LHCN-M2 (cell line): ENCODE results near the gene TRMT1. TPM values are rescaled to one million over a fixed set of nuclear protein-coding genes. Genes with fewer than 3 reads are reported as not detected.
A peak's percentile ranks its signal among the peaks of the same experiment; 100 is the strongest.
"Not testable (repeated sequence)": the region's sequence is repeated elsewhere in the genome, so short reads cannot be mapped to it uniquely, and the experiment has no call there.

Experiments
- DNase-seq: peaks from one replicate; pipeline ENCODE4 v3.0.0-alpha.2; 2012; ENCODE audit warnings: low read depth
- polyA plus RNA-seq: library from polyadenylated mRNA; unstranded; fragments of >200 nt; gene quantifications from one replicate; pipeline ENCODE4 v1.2.1, GENCODE V29; 2012; ENCODE audit warnings: missing spikeins
- total RNA-seq: library from RNA; depleted of rRNA; stranded (reverse); fragments of >200 nt; gene quantifications from 2 replicates; pipeline ENCODE4 v1.2.3, GENCODE V29; 2014; rRNA removed

Gene TRMT1
- 39.6 and 40.0 TPM in 2 replicates for total RNA-seq
- 19.9 TPM for polyA plus RNA-seq

DNA sequence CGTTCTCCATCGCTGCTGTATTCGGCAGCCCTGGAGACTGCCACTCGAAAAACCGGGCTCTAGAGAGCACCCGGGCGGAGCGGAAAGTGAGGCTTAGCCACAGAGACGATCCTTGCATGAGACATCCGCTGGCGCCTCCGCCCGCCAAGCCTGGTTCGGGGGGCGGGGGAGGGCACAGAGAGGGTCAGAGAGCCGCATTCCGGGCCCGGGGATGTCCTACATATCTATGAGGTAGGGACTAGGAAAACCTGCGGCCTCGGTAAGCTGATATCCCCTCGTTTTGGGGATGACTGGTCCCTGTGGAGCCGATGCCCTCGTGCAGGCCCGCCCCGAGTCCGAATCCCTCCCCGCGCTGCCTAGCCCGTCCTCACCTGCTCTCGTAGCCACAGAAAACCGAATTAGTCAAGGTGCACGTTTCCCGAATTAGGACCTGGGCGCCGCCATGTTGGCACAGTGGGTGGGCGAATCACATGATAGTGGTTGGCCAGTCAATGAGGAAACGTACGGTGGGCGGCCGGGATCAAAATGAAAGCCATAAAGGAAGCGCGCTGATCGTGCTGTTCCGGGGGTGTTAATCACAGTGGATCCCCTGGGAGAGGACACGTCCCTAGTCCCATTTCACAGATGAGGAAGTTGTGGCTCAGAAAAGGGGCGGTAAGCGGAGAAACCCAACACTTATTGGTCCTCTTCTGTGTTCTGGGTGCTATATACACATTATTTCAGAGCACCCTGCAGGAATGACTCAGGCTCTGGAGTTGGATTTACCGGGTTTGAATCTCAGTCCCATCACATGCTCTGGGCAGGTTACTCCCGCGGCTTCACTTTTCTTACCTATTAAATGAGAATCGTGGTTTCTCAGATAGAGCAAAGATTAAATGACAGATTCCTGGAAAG is at the start of gene TRMT1:
TRMT1 (minus strand) TSS at position 459 of the 894 bp plus-strand sequence; CDS start at position 118, 341 bp downstream.
- peak; percentile 93 for DNase-seq

DNA sequence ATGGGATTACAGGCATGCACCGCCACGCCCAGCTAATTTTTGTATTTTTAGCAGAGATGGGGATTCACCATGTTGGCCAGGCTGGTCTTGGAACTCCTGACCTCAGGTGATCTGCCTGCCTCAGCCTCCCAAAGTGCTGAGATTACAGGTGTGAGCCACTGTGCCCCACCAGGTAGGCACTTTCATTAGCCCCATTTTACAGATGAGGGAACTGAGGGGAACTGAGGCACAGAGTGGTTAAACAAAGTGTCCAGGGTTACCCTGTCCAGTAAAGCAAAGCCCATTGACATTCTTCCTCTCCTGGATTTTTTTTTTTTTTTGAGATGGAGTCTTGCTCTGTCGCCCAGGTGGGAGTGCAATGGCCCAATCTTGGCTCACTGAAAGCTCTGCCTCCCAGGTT is 49.6 kb upstream of the TRMT1 start:
- not testable (repeated sequence) for DNase-seq

DNA sequence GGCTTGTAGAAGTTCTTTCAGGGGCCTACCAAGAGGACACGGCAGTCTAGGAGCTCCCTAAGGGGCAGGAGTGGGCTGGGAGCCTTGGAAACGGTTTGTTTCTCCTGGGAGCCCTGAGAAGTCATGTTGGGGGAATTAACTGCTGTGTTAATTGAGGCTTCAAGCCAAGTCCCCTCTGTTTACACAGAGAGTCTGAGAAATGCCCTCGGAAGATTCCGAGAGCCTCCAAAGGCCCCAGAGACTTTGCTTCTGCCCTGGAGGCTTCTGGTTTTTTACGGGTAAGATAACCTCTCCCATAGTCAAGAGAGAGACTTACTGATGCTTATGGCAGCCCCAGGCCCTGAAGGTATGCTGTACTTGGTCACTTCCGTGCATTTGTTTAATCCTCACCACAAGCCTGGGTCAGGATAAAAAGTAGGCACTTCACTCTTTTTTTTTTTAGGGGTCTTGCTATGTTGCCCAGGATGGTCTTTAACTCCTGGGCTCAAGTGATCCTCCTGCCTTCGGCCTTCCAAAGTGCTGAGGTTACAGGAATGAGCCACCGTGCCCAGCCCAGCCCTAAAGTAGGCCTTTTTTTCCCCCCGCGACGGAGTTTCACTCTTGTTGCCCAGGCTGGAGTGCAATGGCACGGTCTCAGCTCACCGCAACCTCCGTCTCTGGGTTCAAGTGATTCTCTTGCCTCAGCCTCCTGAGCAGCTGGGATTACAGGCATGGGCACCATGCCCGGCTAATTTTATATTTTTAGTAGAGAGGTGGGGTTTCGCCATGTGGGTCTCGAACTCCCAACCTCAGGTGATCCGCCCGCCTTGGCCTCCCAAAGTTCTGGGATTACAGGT is 48.8 kb upstream of the TRMT1 start:
- DNase-seq, result no peak

DNA sequence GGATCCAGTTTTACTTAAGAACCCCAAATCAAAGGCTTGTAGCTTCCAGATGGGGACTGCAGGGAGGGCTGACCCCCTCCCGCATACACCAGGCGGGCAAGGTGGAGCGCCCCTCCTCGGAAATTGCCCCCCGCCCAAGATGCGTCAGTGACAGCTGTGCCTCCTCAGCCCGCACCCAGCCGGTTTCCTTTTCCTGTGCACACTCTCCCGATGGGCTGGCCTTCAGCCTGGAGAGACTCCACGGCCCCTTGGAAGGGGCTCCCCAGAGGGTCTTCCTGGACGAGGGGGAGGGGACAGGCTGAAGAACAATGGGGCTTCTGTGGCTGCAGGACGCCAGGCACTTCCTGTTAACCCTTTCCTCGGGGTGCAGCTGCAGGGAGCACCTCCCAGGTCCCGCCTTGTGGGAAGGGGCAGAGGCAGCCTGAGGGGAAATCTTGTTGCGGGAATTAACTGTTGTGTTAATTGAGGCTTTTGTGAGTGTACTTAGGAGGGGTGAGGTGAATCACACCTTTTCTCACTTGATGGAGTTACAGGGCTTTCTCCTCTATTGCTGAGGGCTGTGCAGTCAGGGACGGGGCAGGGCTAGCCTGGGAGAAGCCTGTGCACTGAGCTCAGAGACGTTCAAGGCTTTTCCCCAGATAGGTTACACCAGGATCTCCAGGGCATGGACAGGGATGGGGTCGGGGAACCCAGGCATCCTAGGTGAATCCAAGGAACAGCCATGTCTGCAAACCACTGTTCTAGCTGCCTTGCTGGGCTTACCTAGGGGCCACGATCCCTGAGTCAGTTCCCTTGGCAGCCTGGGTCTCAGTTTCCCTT is 48.0 kb upstream of the TRMT1 start:
- peak; percentile 64 for DNase-seq

DNA sequence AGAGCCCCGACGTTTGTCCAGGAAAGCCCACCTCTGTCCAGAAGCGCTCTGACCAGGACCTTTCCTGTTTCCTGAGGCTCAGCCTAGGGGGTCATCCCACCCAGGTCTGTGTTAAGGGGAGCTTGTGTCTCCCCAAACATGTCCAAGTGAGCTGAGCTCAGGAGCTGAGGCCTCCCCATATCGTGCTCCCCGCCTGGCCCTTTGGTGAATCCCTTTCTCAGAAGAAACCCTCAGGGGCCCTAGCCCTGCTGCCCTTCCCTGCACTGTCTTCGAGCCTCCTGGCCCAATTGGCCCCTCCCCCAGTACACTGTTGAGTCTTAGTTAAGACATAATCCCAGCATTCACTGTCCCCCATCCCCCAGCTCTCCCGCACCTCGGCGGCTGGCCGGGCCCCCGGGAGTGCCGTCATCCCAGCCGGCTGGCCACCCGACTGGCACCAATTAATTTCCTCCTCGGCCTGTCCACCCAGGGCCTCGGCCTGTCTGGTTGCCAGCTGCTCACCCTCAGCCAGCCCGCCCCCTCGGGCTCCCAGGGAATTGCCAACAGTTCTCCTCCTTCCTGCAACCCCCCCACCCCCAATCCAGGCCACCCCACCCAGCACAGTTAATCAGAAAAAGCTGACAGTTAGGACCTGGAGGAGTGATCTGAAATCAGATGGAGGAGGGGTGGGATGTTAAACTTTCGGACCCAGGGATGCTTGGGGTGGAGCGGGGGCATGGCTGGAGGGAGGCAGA is 47.2 kb upstream of the TRMT1 start:
- peak; percentile 85 for DNase-seq

DNA sequence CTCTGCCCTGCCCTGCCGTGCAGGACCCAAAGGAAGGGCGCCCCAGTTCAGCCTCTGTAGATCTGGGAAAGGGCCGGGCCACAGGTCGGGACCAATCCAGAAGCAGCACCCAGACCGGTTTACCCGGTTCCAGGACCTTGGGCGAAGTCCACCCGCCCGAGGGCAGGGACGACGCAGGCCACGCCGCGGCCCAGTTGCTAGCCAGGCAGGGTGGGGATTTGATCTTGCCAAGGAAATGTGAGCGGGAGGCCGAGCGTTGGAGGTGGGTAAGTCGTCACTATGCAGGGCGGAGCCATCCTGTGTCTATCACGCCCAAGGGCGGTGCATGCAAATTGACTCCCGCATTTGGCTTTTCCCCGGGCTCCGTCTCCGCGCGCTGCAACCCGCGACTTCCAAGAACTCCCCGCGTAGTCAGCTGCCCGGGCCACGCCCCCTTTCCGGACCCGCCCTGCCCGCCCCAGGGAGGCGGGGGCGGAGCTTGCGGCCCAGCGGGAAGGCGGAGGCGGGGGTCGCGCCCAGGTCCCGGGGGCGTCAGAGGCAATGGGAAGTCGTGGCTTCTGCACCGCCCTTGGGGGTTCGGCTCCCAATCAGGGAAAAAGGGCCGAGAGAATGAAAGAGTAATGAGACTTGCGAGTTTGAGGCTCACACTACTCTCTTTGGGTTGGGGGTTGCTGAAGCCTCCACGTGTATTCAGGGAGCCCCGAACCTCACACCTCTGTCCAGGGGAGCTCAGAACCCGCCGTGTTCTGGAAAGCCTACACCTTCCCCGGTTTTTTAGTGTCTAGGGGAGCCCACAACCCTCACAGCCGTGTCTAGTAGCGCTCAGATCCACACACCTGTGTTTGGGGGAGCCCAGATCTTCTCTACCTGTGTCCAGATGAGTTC is 46.4 kb upstream of the TRMT1 start:
- DNase-seq, result peak; percentile 91

DNA sequence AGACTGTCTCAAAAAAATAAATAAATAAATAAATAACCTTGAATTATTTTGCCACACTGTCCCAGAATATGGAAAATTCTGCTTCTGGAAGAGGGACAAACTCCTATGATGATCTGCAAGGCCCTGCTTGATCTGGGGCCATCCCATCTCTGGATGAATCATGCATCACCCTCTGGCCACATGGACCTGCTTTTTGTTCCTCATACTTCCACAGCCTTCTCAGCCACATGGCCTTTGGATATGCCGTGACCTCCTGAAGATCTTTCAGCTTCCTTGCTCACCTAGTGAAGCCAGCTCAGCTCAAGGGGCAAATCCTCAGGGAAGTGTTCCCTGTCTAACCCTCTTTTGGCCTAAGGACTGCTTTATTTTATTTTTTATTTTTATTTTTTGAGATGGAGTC is 44.0 kb upstream of the TRMT1 start:
- no peak for DNase-seq

DNA sequence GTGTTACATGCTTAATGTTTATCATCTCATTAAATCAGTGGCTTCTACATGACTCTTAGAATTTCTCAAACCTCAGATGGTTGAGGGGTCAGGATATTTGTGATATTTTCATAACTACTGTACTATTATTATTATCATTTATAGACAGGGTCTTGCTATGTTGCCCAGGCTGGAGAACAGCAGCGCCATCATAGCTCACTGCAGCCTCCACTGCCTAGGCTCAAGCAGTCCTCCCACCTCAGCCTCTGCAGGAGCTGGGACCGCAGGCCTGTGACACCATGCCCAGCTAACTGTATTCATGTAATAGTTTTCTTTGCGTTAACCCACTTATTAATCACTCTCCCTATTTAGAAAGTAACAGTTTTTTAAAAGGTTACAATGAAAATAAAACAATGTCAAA is 43.2 kb upstream of the TRMT1 start:
- DNase-seq, result no peak

DNA sequence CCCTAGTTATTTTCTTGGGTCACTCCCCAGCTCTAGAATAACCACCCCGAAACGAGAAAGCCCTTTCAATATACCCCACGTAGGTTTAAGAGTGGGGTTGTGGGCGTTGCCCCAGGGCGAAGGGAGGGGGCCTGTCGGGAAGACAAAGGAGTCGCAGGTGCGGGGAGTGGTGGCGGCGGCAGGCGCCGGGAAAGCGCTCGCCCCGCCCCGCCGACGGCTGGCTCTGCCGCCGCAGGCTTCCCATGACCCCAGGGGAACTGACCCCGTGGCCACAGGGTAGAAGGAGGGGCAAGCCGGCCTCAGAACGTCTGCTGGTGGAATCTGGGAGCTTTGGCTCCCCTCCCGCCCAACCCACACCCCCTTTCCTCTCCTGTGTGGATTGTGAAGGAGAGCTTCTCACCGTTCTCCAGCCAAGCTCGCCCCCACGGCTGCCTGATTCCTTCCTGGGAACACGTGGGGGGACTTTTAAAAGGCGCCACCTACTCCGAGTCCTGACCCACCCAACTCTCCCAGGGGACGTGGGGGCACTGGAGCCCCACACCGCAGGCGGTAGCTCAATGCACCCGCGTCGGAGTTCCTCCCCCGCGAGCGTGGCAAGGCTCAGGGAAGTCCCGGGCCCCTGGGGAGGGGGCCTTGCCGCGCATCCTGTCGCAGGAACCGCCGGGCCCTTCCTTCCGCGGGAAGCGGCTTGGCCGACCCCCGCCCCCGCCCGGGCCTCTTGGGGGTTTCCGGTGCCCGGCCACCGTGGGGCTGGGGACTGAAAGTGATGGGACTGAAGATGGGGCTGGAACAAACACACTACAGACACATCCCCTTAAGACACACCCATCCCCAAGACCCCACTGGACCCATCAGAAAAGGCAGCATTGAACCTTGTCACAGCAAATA is 39.2 kb upstream of the TRMT1 start:
- peak; percentile 82 for DNase-seq

DNA sequence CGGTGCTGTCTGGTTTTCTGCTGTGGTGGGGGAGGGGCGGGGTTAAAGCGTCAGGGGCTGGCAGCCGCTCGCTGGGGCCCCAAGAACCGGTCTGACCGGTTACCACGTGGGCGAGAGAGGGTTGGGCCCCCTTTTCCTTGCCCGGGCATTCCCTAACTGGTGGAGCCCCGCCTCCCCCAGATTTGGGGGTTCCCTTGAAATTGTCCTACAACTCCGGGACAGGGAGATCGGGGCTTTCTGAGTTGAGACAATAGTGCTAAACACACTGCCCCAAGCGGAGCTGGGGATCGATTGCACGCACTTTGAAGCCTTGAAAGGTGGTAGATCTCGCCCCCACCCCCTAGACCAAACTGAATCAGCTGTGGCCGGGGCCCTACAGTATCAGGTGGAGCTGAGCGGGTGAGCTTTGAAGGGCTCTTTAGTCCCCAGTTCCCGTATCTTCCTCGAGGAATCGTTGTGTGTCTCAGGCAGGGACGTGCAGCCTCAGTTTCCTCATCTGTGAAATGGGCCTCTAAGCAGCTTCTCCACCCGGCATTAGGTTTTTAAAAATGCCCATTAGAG is 38.5 kb upstream of the TRMT1 start:
- DNase-seq, result peak; percentile 49

DNA sequence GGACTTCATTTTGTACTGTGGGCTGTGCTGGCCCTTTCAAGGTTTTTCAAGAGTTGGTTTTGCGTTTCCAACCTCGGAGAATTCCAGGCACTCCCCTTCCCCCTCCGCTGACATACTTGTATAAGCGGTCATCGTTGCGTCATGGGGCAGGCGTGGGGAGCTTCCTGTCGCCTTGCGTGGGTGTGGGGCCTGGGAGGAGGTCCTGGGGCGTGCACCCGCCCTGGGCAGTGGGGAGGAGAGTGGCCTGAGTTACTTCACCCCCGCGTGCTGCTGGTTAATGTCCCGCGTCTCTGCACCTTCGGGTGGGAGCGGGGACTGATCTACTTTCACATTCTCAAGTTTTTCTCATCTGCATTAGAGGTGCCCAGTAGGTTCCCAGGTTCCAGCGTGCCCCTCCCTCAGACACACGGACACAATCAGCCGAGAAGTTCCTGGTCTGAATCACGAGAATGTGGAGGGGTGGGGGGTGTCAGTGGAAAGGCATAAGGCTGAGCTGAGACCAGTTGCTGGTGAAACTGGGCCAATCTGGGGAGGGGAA is 37.8 kb upstream of the TRMT1 start:
- peak; percentile 87 for DNase-seq

DNA sequence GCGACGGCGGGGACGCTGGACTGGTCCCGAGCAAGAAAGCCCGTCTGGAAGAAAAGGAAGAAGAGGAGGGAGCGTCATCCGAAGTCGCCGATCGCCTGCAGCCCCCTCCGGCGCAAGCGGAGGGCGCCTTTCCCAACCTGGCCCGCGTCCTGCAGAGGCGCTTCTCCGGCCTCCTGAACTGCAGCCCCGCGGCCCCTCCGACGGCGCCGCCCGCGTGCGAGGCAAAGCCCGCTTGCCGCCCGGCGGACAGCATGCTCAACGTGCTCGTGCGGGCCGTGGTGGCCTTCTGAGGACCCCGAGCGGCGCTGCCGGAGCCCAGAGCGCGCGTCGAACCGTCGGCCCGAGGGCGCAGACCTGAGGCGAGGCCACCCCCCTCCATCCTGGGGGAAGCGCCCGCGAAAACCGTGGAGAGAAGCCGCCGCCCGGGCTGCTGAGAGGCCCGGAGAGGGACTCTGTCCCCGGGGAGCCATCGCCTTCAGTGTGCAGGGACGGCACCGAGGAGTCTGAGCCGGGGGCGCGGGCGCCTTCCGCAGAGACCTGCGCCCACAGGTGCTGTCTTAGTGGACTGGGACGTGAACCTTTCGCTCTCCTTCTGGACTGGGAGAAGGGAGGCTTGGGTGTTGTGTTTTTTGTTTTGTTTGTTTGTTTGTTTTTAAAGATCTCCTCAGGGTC is 37.2 kb upstream of the TRMT1 start:
- DNase-seq, result no peak

DNA sequence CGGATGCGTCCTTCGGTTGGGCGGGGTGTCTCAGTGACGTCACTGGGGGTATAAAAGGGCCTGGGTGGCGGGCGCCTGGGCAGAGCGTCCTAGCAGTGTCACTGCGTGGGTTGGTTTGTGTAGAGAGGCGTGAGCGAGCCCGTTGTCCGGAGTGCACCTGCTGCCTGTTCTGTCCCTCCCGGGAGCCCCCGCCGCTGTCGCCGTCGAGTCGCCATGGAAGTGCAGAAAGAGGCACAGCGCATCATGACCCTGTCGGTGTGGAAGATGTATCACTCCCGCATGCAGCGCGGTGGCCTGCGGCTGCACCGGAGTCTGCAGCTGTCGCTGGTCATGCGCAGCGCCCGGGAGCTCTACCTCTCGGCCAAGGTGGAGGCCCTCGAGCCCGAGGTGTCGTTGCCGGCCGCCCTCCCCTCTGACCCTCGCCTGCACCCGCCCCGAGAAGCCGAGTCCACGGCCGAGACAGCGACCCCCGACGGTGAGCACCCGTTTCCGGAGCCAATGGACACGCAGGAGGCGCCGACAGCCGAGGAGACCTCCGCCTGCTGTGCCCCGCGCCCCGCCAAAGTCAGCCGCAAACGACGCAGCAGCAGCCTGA is 36.5 kb upstream of the TRMT1 start:
- peak; percentile 93 for DNase-seq

DNA sequence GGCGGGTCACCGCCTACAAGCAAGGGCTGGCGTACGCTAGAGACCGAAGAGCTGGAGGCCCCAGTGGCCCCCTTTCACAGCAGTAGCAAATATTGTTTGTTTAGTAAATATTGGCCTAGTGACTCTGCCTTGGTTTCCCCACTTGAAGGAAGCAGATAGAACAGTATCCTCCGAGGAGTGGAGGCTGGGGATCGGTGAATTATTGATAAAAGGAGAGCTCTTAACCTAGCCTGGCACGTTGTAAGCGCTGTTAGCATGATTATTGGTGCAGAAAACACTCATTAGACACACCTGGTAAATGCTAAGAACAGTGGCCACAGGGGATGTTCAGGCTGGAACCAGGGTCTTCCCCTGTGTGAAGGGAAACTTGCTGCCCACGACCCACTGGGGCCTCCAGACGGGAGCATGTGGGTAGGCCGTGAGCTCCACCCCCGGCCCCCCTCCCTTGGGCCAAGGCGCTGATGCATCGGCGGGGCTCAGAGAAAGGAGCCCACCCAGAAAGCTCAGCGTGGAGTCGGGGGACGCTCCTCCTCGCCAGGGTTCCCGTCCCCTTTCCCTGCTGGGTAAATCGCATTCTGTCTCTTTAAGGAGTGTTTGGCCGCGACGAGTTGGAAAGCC is 35.9 kb upstream of the TRMT1 start:
- no peak for DNase-seq

DNA sequence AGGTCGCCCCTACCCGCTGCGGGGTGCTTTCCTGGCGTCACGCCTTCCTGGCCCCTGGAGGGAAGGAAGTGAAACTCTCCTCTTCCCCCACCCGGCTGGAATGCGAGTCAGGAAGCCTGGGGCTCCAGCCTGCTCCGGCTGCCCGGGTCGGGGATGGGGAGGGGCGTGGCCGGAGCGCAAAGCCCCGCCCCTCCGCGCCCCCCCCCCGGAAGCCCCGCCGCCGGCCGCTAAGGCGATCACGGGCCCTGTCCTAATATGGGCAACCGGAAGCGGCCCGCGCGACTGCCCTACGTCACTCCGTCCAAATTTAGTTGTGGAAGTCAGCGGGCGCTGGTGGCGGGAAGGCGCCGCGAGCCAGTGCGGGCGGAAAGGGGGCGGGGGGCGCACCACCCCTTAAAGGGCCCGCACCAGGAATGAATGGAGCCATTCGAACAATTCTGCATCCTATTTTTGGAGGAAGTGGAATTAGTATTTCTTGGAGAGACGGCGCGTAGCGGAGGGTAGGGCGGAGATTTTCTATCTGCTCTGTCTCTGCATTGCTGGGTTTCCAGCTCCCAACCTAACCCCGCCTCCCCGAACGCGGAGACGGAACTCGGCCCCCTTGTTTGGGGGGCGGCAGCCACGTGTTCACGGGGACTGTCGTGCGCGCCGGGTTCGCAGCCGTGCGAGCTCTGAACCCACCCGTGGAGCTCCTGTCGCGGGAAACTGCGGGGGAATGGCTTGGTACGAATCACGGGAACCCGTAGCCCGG is 35.2 kb upstream of the TRMT1 start:
- DNase-seq, result peak; percentile 96
